GM12872 (cell line): ENCODE data around the gene GPNMB.

Experiments used
- TF ChIP-seq, protein P1 (sequence below): IDR thresholded peaks from 3 replicates; pipeline ENCODE4 v1.5.1; 2011; ENCODE audit warnings: low read depth, mild to moderate bottlenecking, low read length, moderate library complexity; ENCODE audit not compliant: insufficient read depth

The GPNMB gene

DNA sequence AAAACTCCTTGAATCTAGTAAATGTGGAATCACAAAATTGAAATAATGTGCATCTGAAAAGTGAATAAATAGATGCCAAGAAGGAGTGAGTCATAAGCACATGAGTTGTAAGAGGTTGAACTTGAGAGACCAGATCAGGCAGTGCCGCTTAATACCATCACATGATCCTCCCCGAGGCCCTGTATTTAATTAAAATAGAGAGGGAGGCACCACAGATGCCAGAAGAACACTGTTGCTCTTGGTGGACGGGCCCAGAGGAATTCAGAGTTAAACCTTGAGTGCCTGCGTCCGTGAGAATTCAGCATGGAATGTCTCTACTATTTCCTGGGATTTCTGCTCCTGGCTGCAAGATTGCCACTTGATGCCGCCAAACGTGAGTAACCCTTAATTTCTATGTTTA is at the start of gene GPNMB:
Gene GPNMB, plus strand, starts transcription at position 221 of the 400 bp plus-strand sequence. Its CDS starts 83 bp downstream, at position 304.
- TF ChIP-seq, protein P1, sequence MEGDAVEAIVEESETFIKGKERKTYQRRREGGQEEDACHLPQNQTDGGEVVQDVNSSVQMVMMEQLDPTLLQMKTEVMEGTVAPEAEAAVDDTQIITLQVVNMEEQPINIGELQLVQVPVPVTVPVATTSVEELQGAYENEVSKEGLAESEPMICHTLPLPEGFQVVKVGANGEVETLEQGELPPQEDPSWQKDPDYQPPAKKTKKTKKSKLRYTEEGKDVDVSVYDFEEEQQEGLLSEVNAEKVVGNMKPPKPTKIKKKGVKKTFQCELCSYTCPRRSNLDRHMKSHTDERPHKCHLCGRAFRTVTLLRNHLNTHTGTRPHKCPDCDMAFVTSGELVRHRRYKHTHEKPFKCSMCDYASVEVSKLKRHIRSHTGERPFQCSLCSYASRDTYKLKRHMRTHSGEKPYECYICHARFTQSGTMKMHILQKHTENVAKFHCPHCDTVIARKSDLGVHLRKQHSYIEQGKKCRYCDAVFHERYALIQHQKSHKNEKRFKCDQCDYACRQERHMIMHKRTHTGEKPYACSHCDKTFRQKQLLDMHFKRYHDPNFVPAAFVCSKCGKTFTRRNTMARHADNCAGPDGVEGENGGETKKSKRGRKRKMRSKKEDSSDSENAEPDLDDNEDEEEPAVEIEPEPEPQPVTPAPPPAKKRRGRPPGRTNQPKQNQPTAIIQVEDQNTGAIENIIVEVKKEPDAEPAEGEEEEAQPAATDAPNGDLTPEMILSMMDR = no peak

DNA sequence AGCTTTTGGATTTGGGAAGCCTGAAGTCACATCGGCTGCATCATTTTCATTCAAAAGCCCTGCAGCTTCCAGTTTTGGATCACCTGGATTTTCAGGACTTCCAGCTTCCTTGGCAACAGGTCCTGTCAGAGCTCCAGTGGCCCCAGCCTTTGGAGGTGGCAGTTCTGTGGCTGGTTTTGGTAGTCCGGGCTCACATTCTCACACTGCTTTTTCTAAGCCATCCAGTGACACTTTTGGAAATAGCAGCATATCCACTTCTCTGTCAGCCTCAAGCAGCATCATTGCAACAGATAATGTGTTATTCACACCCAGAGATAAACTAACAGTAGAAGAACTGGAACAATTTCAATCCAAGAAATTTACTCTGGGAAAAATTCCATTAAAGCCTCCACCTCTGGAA is 46.2 kb upstream of the GPNMB start:
- TF ChIP-seq, protein P1 = no peak

DNA sequence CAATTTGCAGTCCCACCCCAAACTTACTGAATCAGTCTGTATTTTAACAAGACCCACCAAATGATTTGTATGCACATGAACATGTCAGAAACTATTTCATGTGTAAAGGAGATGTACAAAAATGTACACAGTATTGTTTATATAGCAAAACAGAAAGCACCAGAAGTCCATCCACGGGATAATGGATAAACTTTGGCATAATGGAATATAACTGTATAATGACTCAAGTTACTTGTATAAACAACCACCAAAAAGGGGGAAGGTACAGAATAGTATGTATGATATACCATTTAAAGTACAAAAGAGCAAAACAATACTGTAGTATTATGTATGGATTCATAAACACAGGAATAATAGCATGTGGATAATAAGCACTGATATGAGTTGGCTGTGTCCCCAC is 42.3 kb upstream of the GPNMB start:
- TF ChIP-seq, protein P1 = no peak

DNA sequence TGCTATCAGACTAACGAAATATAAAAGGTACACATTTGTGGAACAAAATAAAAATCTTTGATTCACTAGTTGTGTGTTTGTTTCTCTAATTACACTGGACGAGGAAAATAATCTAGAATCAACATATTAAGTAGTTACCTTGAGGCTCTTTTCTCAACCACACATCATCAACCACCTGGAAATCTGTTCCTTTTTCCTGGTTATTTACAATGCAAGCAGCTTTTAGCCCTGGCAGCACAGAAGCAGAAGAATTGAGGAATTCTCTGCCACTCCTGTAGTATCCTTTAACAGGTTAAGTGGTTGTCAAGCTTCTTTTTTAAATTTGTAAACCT is 41.0 kb upstream of the GPNMB start:
- TF ChIP-seq, protein P1 = no peak

DNA sequence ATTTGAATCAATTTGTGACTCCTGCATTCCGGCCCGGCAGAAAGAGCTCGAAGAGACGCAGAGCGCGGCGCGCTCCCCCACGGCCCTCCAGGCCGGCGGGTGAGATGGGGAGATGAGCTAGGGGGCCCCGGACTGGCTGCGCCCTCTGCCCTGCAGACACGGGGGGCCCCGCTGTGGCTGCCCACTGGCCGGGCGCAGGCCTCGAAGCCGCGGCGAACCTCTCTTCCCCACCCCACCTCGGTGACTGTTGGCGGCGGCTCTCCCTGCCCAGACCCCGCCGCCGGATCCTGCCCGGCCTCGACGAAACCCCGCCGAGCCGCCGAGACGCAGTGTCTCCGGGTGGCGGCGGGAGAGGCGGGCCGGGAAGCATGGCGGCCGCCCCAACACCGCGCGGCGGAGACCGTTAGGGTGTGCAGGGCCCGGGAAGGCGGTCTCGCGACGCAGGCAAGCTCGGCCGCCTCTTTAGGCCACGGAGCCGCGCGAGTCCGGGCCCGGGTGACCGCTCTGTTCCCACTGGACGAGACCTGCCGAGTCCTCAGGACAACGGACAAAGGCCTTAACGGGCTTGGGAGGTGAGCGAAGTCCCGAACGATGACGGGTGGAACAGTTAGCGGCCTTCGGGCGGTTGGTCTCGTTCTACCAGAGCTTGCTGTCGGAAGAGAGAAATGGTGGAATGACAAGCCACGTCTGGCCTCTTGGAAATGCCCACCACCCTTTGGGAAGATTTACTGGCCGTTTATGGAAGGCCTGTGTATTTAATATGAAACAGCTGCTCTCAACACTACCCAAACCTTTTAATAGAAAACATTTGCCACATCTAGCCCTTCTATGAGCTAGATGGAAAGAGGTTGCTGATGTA is 40.4 kb upstream of the GPNMB start:
- TF ChIP-seq, protein P1 = no peak

DNA sequence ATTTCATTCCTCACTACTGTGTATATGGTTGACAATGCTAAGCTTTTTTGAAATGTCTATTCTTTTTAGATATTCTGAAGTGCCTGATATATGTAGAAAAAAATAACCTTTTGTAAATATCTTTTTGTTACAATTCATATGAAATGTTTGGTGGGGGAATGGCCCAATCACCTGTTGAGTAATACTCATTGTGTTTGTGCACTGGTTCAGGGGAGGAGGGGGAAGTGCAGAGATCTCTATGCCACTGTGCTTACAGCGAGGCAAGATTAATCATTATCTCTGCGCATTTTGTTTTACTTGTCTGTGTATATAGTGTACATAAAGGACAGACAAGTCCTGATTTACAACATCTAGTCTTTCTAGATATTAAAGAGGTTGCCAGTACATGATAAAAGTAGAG is 39.6 kb upstream of the GPNMB start:
- TF ChIP-seq, protein P1 = no peak

DNA sequence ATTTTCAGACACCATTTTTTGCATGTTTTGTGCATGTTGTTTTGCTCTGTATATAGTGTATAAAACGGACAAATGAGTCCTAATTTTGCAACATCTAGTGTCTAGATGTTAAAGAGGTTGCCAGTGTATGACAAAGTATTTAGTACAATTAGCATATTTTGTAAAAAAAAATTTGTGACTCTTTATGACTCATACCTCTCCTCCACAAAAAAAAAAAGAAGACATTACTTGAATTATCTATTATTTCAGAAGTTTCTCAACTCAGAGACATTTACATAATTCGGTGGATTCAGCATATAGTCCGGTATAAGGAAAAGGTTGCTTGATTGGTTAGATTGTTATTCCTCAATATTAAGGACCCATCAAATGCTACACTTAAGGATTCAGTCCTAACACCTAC is 38.7 kb upstream of the GPNMB start:
- TF ChIP-seq, protein P1 = no peak
